IMR-90 (cell line): ENCODE data around the gene HPRT1. TPM values are rescaled to one million over a fixed set of nuclear protein-coding genes. Genes with fewer than 3 reads are reported as not detected.

Experiments
- ATAC-seq: fragments of 200-7000 bp; cut with Tn5 transposase; 2 replicates; pipeline ENCODE4 v1.9.1; 2020; ENCODE audit warnings: low read depth, mild to moderate bottlenecking, moderate library complexity
- BruUV-seq: library from RNA; stranded (reverse); fragments of 400-500 nt; replicated peaks from 2 replicates; lab custom pipeline; 2021; lab: Mats Ljungman, UMichigan
- CTCF ChIA-PET: fragments of 300-600 bp; formaldehyde crosslinking; extraction: SDS; loops from one replicate; lab custom pipeline; 2021; ENCODE audit warnings: antibody characterized with exemption; lab: Yijun Ruan, JAX
- POLR2A ChIA-PET: fragments of 300-600 bp; sonication (Branson Sonifier 250); formaldehyde crosslinking; loops from one replicate; lab custom pipeline; 2022; ENCODE audit warnings: antibody characterized with exemption; ENCODE audit not compliant: unreplicated experiment; lab: Charles Lee
- DNase-seq: peaks from one replicate; pipeline ENCODE4 v3.0.0; 2013
- H2AFZ ChIP-seq: replicated peaks from 2 replicates; pipeline ENCODE3; 2013; ENCODE audit warnings: low read length, mild to moderate bottlenecking; ENCODE audit not compliant: poor library complexity
- H2AK5ac ChIP-seq: 2 replicates; pipeline ENCODE4 v1.6.1; 2013; ENCODE audit warnings: low read depth, low read length, inconsistent platforms
- H2AK9ac ChIP-seq: replicated peaks from 2 replicates; pipeline ENCODE3; 2013; ENCODE audit warnings: mild to moderate bottlenecking, low read depth, low read length, moderate library complexity; ENCODE audit not compliant: poor library complexity
- H2BK120ac ChIP-seq: 2 replicates; pipeline ENCODE4 v1.6.1; 2013; ENCODE audit warnings: low read depth, low read length, inconsistent platforms
- H2BK15ac ChIP-seq: 3 replicates; pipeline ENCODE4 v1.6.1; 2013; ENCODE audit warnings: low read depth, low read length, inconsistent platforms
- H2BK20ac ChIP-seq: 2 replicates; pipeline ENCODE4 v1.6.1; 2013; ENCODE audit warnings: low read depth, mild to moderate bottlenecking, inconsistent platforms, low read length, moderate library complexity
- H2BK5ac ChIP-seq: 2 replicates; pipeline ENCODE4 v1.6.1; 2013; ENCODE audit warnings: mild to moderate bottlenecking, low read depth, low read length, inconsistent platforms; ENCODE audit not compliant: poor library complexity, severe bottlenecking
- H3K14ac ChIP-seq: replicated peaks from 2 replicates; pipeline ENCODE4 v1.6.1; 2013; ENCODE audit warnings: low read depth, low read length, inconsistent platforms
- H3K18ac ChIP-seq: 2 replicates; pipeline ENCODE4 v1.6.1; 2013; ENCODE audit warnings: low read depth, low read length, control low read depth
- H3K23ac ChIP-seq: 2 replicates; pipeline ENCODE4 v1.6.1; 2013; ENCODE audit warnings: low read depth, low read length, inconsistent platforms
- H3K27ac ChIP-seq: 2 replicates; pipeline ENCODE4 v1.5.1; 2013; ENCODE audit warnings: mild to moderate bottlenecking, control low read depth, low read length; ENCODE audit not compliant: insufficient read depth
- H3K27me3 ChIP-seq: 2 replicates; pipeline ENCODE4 v1.6.1; 2013; ENCODE audit warnings: low read length; ENCODE audit not compliant: control insufficient read depth, insufficient read depth
- H3K36me3 ChIP-seq: 2 replicates; pipeline ENCODE4 v1.6.1; 2013; ENCODE audit warnings: low read length, mixed read lengths; ENCODE audit not compliant: control insufficient read depth, insufficient read depth
- H3K4ac ChIP-seq: 2 replicates; pipeline ENCODE4 v1.6.1; 2013; ENCODE audit warnings: low read depth, low read length, inconsistent platforms
- H3K4me1 ChIP-seq: 2 replicates; pipeline ENCODE4 v1.6.1; 2013; ENCODE audit warnings: low read length, mixed read lengths; ENCODE audit not compliant: control insufficient read depth, insufficient read depth
- H3K4me2 ChIP-seq: 2 replicates; pipeline ENCODE4 v1.6.1; 2013; ENCODE audit warnings: low read depth, mild to moderate bottlenecking, control low read depth, low read length, moderate library complexity
- H3K4me3 ChIP-seq: 2 replicates; pipeline ENCODE4 v1.5.1; 2013; ENCODE audit warnings: low read depth, mild to moderate bottlenecking, control low read depth, low read length, moderate library complexity; ENCODE audit not compliant: insufficient read depth
- H3K56ac ChIP-seq: 2 replicates; pipeline ENCODE4 v1.6.1; 2013; ENCODE audit warnings: low read length, inconsistent platforms; ENCODE audit not compliant: insufficient read depth; ENCODE audit errors: extremely low read depth
- H3K79me1 ChIP-seq, 2 experiments: 2 replicates each; pipeline ENCODE4 v1.6.1; 2013; ENCODE audit warnings: low read length in 2 of 2, inconsistent platforms in 1 of 2, low read depth in 1 of 2
- H3K9ac ChIP-seq: 2 replicates; pipeline ENCODE4 v1.6.1; 2013; ENCODE audit warnings: low read depth, low read length, control low read depth
- H3K9me1 ChIP-seq: 2 replicates; pipeline ENCODE4 v1.6.1; 2013; ENCODE audit warnings: low read length, inconsistent platforms; ENCODE audit not compliant: insufficient read depth
- H3K9me3 ChIP-seq: 2 replicates; pipeline ENCODE4 v1.6.1; 2013; ENCODE audit warnings: low read length; ENCODE audit not compliant: control insufficient read depth, insufficient read depth
- H4K20me1 ChIP-seq: 2 replicates; pipeline ENCODE4 v1.6.1; 2013; ENCODE audit warnings: low read length, inconsistent platforms; ENCODE audit not compliant: insufficient read depth
- H4K5ac ChIP-seq: 2 replicates; pipeline ENCODE4 v1.6.1; 2013; ENCODE audit warnings: mild to moderate bottlenecking, low read depth, low read length, control low read depth
- H4K8ac ChIP-seq, 2 experiments: 2 replicates each; pipeline ENCODE4 v1.6.1; 2013; ENCODE audit warnings: low read depth in 2 of 2, low read length in 2 of 2, control low read depth in 1 of 2, inconsistent platforms in 1 of 2
- H4K91ac ChIP-seq: 2 replicates; pipeline ENCODE4 v1.6.1; 2013; ENCODE audit warnings: low read depth, low read length, inconsistent platforms; ENCODE audit not compliant: insufficient read depth
- CEBPB ChIP-seq: IDR thresholded peaks from 2 replicates; pipeline ENCODE4 v1.6.1; 2012; ENCODE audit warnings: low read depth, low read length, improper control_type of control experiment
- WGBS, 2 experiments: methylation state at CpG; one replicate each; pipeline versions ENCODE4 v1.1.5 to v1.1.7; 2013; ENCODE audit warnings: missing lambda C conversion rate in 2 of 2; ENCODE audit not compliant: insufficient read length in 1 of 2; ENCODE audit errors: extremely low coverage in 2 of 2; 5-methylcytosine and 5-hydroxymethylcytosine counted together
- dilution Hi-C: fragments of 300-500 bp; cut with HindIII; formaldehyde crosslinking; loops from one replicate; pipeline ENCODE4 v1.14.3; 2018; ENCODE audit warnings: low sequenced_read_pairs; ENCODE audit not compliant: unreplicated experiment
- in situ Hi-C: fragments of 300-500 bp; cut with MboI; formaldehyde crosslinking; loops from 3 replicates; pipeline ENCODE4 v1.14.3; 2019; ENCODE audit warnings: low sequenced_read_pairs, inconsistent platforms, mixed read lengths
- intact Hi-C: fragments of 100-400 bp; cut with micrococcal nuclease; formaldehyde crosslinking; loops from 2 replicates; pipeline ENCODE4 v1.10.0; 2022
- polyA plus RNA-seq, 3 experiments: library from polyadenylated mRNA; depleted of rRNA; stranded (reverse); fragments of >200 nt; gene quantifications; 2 replicates each; pipeline ENCODE4 v1.2.3, GENCODE V29; 2012; ENCODE audit warnings: low replicate concordance in 1 of 3
- total RNA-seq: library from RNA; depleted of rRNA; stranded (reverse); fragments of >200 nt; gene quantifications from 2 replicates; pipeline ENCODE4 v1.2.3, GENCODE V29; 2012

The HPRT1 gene
- total and polyA plus RNA-seq, 2 of the 4 experiments (the other 2 are of a cell fraction), result 7.0 to 30.3 TPM

DNA sequence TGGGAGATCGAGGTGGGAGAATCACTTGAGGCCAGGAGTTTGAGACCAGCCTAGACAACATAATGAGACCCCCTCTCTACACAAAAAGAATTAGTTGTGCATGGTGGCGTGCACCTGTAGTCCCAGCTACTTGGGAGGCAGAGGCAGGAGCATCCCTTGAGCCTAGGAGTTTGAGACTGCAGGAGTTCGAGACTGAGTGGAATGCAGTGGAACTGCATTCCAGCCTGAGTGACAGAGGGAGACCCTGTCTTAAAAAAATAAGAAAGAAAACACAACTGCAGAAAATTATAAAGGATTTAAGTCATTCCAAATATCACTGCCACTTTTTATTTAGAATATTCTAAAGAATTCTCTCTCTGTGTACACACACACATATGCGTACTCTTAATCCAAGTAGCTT, 18.4 kb downstream of the HPRT1 start:
- Histone ChIP-seq H3K4me1 (no peaks in the 10 kb centered on the region), H3K4me2 (no peak overlapping the region), H3K4ac (no peak overlapping the region), H4K5ac (no peak overlapping the region), H2BK15ac (no peak overlapping the region), H3K36me3 (no peaks in the 10 kb centered on the region), H4K91ac (no peak overlapping the region), H2AFZ (no peak overlapping the region), H3K23ac (no peak overlapping the region), H3K9ac (no peak overlapping the region), H3K27me3 (no peaks in the 10 kb centered on the region), H3K9me1 (no peaks in the 10 kb centered on the region), H2BK5ac (no peak overlapping the region), H3K9me3 (no peaks in the 10 kb centered on the region), H3K79me1 (no peaks in the 10 kb centered on the region), H2BK20ac (no peak overlapping the region), H3K18ac (no peak overlapping the region), H3K14ac (no peak overlapping the region), H2AK5ac (no peak overlapping the region), H2BK120ac (no peak overlapping the region), H2AK9ac (no peak overlapping the region), H3K56ac (no peak overlapping the region), H4K20me1 (no peaks in the 10 kb centered on the region), H3K27ac (no peak overlapping the region), H4K8ac (no peak overlapping the region), H3K4me3 (no peak overlapping the region)
- ATAC-seq (no peak), DNase-seq (no peak)
- TF ChIP-seq CEBPB, result no peak
- ChIA-PET CTCF (no interaction called here), POLR2A (interaction anchor here (0.5 kb wide), 1 partner anchor 171 kb away, joined by 3 read pairs; no protein-coding TSS in a partner anchor)
- dilution Hi-C loops, result no loop called here
- in situ Hi-C loops, result no loop called here
- WGBS, 2 experiments, result no CpG with 5 or more reads among the region's 4 CpGs
- no TSS peak for BruUV-seq
- intact Hi-C loops, result no loop called here
